AG04450 (cell line): ENCODE results near the gene RXRG. TPM values are rescaled to one million over a fixed set of nuclear protein-coding genes. Genes with fewer than 3 reads are reported as not detected.

Experiments
- CTCF ChIA-PET: fragments of 300-600, 350-600 bp; formaldehyde crosslinking; extraction: SDS; loops from one replicate; lab custom pipeline; 2022; ENCODE audit warnings: antibody characterized with exemption, inconsistent platforms; lab: Charles Lee
- POLR2A ChIA-PET: fragments of 350-600 bp; formaldehyde crosslinking; extraction: SDS; loops from one replicate; lab custom pipeline; 2021; ENCODE audit warnings: antibody characterized with exemption, inconsistent platforms; lab: Yijun Ruan, JAX
- DNase-seq: peaks from one replicate; pipeline ENCODE4 v3.0.0-alpha.2; 2011; ENCODE audit warnings: low read depth, low spot score
- H3K27ac ChIP-seq: one replicate; pipeline ENCODE4 v1.5.1; 2012; ENCODE audit warnings: low read depth, low read length, control low read depth
- H3K27me3 ChIP-seq: one replicate; pipeline ENCODE4 v1.6.0; 2012; ENCODE audit warnings: low read length; ENCODE audit not compliant: control insufficient read depth, insufficient read depth
- H3K4me3 ChIP-seq: 2 replicates; pipeline ENCODE4 v1.5.1; 2011; ENCODE audit warnings: mild to moderate bottlenecking, low read depth, low read length, control low read depth
- H3K9me3 ChIP-seq: 2 replicates; pipeline ENCODE4 v1.5.1; 2012; ENCODE audit warnings: low read length; ENCODE audit not compliant: control insufficient read depth, insufficient read depth
- polyA plus RNA-seq: library from polyadenylated mRNA; depleted of rRNA; stranded (reverse); fragments of >200 nt; gene quantifications from 2 replicates; pipeline ENCODE4 v1.2.3, GENCODE V29; 2011
- TF ChIP-seq, protein P1 (sequence below): IDR thresholded peaks from 2 replicates; pipeline ENCODE4 v1.5.1; 2011; ENCODE audit warnings: low read depth, low read length, control low read depth, inconsistent platforms

The RXRG gene
- polyA plus RNA-seq, 1 experiment = not detected

DNA sequence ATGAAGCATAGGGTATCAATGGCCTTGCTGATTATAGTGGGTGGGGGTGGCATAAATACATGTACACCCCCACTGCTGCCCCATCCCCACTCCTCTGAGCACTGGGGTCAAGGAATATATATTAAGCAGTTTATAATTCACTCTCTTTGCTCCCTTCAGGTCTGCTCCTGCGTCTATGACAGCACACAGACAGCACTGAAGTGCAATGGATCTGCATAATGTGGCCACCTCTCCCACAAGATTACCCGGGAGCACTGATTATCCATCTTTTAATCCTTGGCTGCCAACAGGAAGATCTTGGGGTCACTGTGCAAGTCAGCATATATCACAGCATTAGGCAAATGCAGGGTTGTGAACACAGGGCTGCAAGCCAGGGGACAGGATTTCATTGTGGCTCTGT, 19.3 kb downstream of the RXRG start:
- ChIA-PET CTCF (no interaction called here), POLR2A (no interaction called here)
- no peaks in the 10 kb centered on the region for H3K9me3 ChIP-seq
- no peak overlapping the region for H3K27ac ChIP-seq
- TF ChIP-seq, protein P1, sequence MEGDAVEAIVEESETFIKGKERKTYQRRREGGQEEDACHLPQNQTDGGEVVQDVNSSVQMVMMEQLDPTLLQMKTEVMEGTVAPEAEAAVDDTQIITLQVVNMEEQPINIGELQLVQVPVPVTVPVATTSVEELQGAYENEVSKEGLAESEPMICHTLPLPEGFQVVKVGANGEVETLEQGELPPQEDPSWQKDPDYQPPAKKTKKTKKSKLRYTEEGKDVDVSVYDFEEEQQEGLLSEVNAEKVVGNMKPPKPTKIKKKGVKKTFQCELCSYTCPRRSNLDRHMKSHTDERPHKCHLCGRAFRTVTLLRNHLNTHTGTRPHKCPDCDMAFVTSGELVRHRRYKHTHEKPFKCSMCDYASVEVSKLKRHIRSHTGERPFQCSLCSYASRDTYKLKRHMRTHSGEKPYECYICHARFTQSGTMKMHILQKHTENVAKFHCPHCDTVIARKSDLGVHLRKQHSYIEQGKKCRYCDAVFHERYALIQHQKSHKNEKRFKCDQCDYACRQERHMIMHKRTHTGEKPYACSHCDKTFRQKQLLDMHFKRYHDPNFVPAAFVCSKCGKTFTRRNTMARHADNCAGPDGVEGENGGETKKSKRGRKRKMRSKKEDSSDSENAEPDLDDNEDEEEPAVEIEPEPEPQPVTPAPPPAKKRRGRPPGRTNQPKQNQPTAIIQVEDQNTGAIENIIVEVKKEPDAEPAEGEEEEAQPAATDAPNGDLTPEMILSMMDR = no peak
- peaks cover 2% of the 10 kb centered on the region for H3K27me3 ChIP-seq
- no peak overlapping the region for H3K4me3 ChIP-seq
- no peak for DNase-seq

DNA sequence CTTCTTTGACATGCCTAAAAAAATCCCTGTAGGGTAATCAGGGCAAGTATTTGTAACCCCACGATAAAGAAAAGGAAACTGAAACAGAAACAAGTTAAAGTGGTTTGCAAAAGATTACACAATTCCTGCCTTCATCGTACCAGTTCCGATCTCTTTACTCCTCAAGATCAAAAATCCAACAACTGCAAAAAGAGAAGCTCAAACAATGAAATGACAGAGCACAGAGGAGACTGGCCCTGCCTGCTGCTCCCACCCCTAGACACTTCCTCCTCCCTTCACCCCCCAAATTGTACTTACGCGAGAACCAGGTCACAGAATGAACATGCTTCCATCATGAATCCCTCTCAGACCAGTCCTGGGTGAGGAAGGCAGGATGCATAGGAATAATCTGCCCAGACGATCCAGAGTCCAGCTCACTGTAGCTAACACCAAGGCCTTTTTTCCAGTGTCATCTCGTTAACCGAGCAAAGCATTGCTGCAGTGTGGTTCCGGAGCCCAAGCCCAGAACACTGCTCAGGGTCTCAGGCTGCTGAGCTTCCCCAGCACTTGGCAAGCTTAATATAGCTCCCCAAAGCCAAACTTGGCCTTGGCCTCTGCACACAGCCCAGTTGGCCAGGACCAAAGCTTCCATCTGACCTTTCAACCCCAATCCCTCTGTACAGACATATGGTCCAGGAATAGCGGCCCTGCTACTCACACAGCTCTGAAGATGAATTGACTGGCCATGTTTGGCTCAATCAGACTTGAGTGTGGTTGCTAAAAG, 20.3 kb downstream of the RXRG start:
- Histone ChIP-seq H3K4me3 (peak overlapping the region; percentile 7; the same call in 1 of the 2 replicates), H3K9me3 (no peaks in the 10 kb centered on the region), H3K27ac (no peak overlapping the region), H3K27me3 (peaks cover 2% of the 10 kb centered on the region)
- CTCF ChIA-PET = interaction anchor here (0.8 kb wide), 1 partner anchor 57 kb away, joined by 3 read pairs; no protein-coding TSS in a partner anchor
- TF ChIP-seq, protein P1 = no peak
- POLR2A ChIA-PET = no interaction called here
- no peak for DNase-seq

DNA sequence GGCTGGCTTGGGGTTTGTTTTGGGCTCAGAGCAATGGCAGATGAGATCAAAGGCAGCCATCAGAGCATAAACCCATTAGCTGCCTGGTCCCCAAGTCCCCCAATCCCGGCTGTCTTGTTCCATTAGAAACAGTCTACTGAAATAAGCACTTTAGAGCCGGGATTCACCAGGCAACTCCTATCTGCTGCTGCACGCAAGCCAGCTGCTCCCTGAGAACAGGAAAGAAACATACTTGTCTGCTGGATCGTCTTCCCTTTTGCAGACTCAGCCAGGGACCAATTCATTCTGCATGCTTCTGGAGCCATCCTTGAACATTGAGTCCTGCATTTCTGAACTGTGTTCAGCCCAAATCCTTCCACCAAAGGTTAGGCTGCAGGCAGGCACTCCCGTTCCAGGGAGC, 21.8 kb downstream of the RXRG start:
- POLR2A ChIA-PET = no interaction called here

DNA sequence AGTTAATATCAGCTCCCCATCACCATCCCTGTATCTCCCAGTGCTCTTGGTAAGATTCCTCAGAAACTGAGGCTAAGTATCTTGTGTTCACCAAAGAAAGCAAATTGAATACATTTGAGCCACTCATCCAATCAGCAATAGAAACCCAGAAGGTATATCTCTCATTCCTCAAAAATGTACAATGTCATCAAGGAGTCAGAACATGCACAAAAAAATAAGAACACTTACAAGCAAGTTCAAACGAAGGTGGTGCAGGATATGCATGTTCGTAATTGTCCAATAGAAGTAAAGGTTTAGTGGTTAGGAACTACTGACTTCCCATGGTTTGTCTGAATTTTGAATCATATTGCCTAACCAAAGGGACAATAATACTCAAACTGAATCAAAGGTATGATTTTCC, 24.3 kb downstream of the RXRG start:
- Histone ChIP-seq H3K9me3 (no peaks in the 10 kb centered on the region), H3K4me3 (no peak overlapping the region), H3K27ac (no peak overlapping the region), H3K27me3 (peaks cover 2% of the 10 kb centered on the region)
- POLR2A ChIA-PET = no interaction called here
- DNase-seq = no peak
- CTCF ChIA-PET = no interaction called here
- TF ChIP-seq, protein P1 = no peak

More for the DNA sequence above, 21.8 kb downstream of the RXRG start:
- TF ChIP-seq, protein P1 = no peak
- Histone ChIP-seq H3K27me3 (peaks cover 2% of the 10 kb centered on the region), H3K9me3 (no peaks in the 10 kb centered on the region), H3K27ac (no peak overlapping the region), H3K4me3 (no peak overlapping the region)
- no peak for DNase-seq
- CTCF ChIA-PET = no interaction called here

DNA sequence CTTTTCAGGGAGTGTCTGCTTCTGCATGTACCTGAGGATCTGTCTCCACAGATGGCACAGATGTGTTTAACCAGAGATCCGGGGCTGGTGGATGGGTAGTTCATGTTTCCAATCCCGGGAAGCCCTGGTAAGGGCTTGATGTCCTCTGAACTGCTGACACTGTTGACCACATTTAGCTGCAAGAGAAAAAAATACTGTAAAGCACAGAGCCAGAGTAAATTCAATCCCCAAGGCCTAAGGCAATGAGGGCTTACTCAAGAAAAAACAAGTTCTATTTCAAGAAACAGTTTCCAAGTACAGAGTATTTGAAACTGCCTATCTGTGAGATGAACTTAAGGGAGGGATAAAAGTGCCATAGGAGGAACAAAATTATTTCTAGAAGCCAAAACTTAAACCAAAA, 25.1 kb downstream of the RXRG start:
- ChIA-PET POLR2A (no interaction called here), CTCF (no interaction called here)
- H3K4me3 ChIP-seq = no peak overlapping the region
- peaks cover 1% of the 10 kb centered on the region for H3K27me3 ChIP-seq
- TF ChIP-seq, protein P1 = no peak
- no peaks in the 10 kb centered on the region for H3K9me3 ChIP-seq
- no peak for DNase-seq
- no peak overlapping the region for H3K27ac ChIP-seq
